NCI-H446 (cell line): Measurements from ENCODE around the gene NRG3.
"Not testable (repeated sequence)": the region's sequence is repeated elsewhere in the genome, so short reads cannot be mapped to it uniquely, and the experiment has no call there.

Source experiments
- DNase-seq, 2 experiments: peaks; one replicate each; lab custom pipeline; 2025; lab: John Stamatoyannopoulos, UW

Gene NRG3

GRCh38 chr10:82922046-82922445 is 1047.1 kb downstream of the NRG3 start:
- DNase-seq = no peak

GRCh38 chr10:82922755-82923154 is 1047.8 kb downstream of the NRG3 start:
- DNase-seq = no peak

DNA sequence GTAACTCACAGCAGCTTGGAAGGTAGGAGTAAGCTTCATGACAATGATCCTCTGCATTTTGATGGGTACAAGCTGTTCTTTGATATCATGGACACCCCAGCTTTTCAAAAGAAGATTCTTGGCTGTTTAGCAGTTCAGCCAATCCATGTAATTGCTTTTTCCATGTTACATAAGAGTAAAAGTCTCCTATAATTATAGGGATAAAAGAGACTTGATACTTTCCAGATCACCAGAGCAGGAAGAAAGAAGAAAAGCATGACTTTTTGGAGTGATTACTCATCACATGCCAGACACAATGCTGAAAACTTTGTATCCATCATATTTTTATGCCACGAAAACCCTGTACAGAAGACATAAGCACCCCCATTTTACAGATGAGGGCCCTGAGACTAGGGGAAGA is 1049.7 kb downstream of the NRG3 start:
- DNase-seq = no peak

- no peak for DNase-seq
Observed at GRCh38 chr10:82925547-82925946, 1050.6 kb downstream of the NRG3 start.

GRCh38 chr10:82932451-82932850 is 1057.5 kb downstream of the NRG3 start:
- DNase-seq = no peak

DNA sequence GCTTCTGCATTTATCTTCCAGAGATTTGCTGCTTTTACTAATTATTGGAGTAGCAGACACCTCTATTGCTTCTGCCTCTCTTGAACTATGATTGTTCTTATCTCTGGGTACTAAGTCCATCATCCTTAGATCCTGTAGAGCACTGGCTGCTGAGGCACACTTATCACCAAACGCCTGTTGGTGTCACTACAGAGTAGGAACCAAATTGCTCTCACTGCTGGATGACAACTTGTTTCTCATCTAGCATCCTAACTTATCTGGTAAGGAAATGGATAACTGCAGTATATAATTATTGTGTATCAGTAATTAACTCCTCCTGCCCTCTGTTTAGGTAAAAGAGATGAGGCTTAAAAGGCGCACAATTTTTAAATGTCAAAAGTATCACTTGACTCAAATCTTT is 1059.4 kb downstream of the NRG3 start:
- DNase-seq = peak in 1 of 2 experiments; percentile 5

- no peak for DNase-seq
Observed at GRCh38 chr10:82934947-82935346, 1060.0 kb downstream of the NRG3 start.

GRCh38 chr10:82938331-82938730 is 1063.3 kb downstream of the NRG3 start:
- DNase-seq = no peak

GRCh38 chr10:82942286-82943099 is 1067.5 kb downstream of the NRG3 start:
- DNase-seq = no peak

GRCh38 chr10:82943142-82943541 is 1068.1 kb downstream of the NRG3 start:
- DNase-seq = no peak

GRCh38 chr10:82949816-82950575 is 1075.0 kb downstream of the NRG3 start:
- DNase-seq = no peak

GRCh38 chr10:82953331-82953730 is 1078.3 kb downstream of the NRG3 start:
- DNase-seq = peak in 1 of 2 experiments; percentile 78

GRCh38 chr10:82953909-82954308 is 1078.9 kb downstream of the NRG3 start:
- DNase-seq = no peak

- not testable (repeated sequence) for DNase-seq
Observed at GRCh38 chr10:82960421-82961060, 1085.5 kb downstream of the NRG3 start.

- DNase-seq = no peak
Observed at GRCh38 chr10:82961864-82962263, 1086.9 kb downstream of the NRG3 start.

DNA sequence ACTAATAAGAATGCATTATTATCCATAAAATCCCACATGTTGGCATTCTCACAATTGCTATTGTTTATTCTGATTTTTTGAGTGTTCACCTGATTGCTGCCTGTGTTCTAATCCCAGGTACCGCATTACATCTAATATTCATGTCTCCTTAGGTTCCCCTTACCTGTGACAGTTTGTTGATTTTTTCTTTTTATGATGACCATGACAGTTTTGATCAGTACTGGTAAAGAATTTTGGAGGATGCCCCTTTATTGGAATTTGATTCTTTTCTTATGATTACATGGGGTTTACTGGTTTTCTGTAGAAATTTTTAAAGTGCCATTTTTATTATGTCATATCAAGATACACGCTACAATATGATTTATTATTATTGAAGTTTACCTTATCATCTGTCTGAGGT is 1091.1 kb downstream of the NRG3 start:
- no peak for DNase-seq

- no peak for DNase-seq
Observed at GRCh38 chr10:82968533-82968932, 1093.5 kb downstream of the NRG3 start.

- DNase-seq = peak in 1 of 2 experiments; percentile 19
Observed at GRCh38 chr10:82969405-82969804, 1094.4 kb downstream of the NRG3 start.

GRCh38 chr10:82980321-82980720 is 1105.3 kb downstream of the NRG3 start:
- no peak for DNase-seq

GRCh38 chr10:82981137-82981723 is 1106.2 kb downstream of the NRG3 start:
- DNase-seq = peak; percentile 42 to 86

- DNase-seq = peak in 1 of 2 experiments; percentile 44
Observed at GRCh38 chr10:82982110-82982608, 1107.2 kb downstream of the NRG3 start.

- DNase-seq = no peak
Observed at GRCh38 chr10:82986216-82986615, 1111.2 kb downstream of the NRG3 start.
